ENCODE measurements around the gene MYO18B.

DNA sequence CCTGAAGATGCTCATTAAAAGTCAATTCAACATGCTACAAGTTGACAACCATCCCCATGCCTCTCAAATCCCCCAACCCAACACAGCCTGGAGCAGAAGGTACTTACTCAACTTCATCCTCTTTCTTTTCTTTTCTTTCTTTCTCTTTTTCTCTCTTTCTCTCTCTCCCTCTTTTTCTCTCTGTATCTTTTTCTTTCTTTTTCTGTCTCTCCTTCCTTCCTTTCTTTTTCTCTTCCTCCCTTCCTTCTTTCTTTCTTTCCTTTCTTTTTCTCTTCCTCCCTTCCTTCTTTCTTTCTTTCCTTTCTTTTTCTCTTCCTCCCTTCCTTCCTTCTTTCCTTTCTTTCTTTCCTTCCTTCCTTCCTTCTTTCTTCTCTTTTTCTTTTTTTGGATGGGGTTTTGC is 291.6 kb downstream of the MYO18B start:
- TF ChIP-seq, protein P1, sequence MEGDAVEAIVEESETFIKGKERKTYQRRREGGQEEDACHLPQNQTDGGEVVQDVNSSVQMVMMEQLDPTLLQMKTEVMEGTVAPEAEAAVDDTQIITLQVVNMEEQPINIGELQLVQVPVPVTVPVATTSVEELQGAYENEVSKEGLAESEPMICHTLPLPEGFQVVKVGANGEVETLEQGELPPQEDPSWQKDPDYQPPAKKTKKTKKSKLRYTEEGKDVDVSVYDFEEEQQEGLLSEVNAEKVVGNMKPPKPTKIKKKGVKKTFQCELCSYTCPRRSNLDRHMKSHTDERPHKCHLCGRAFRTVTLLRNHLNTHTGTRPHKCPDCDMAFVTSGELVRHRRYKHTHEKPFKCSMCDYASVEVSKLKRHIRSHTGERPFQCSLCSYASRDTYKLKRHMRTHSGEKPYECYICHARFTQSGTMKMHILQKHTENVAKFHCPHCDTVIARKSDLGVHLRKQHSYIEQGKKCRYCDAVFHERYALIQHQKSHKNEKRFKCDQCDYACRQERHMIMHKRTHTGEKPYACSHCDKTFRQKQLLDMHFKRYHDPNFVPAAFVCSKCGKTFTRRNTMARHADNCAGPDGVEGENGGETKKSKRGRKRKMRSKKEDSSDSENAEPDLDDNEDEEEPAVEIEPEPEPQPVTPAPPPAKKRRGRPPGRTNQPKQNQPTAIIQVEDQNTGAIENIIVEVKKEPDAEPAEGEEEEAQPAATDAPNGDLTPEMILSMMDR (IDR thresholded peaks at IDR 0.05; ENCODE audit: insufficient read depth, low read length) = no peak
- TF ChIP-seq POLR2AphosphoS5 (IDR thresholded peaks at IDR 0.05; ENCODE audit: low read depth) (no peak), SPI1 (IDR thresholded peaks at IDR 0.05; ENCODE audit: borderline replicate concordance, low read depth) (no peak)
